AG09309 (cell line): ENCODE results near the gene RGS3.

Experiments
- DNase-seq: peaks from one replicate; pipeline ENCODE4 v3.0.0-alpha.2; 2010; ENCODE audit warnings: low read depth
- H3K4me3 ChIP-seq: 2 replicates; pipeline ENCODE4 v1.5.1; 2011; ENCODE audit warnings: mild to moderate bottlenecking, low read depth, low read length, moderate library complexity; ENCODE audit not compliant: control insufficient read depth
- CTCF ChIP-seq: IDR thresholded peaks from 2 replicates; pipeline ENCODE4 v1.5.1; 2011; ENCODE audit warnings: mild to moderate bottlenecking, low read depth, low read length, inconsistent platforms; ENCODE audit not compliant: insufficient read depth, control insufficient read depth; ENCODE audit errors: missing control alignments

The RGS3 gene

GRCh38 chr9:113572076-113572861 is 108.7 kb downstream of the RGS3 start:
- no peak overlapping the region for H3K4me3 ChIP-seq
- no peak for TF ChIP-seq CTCF
- no peak for DNase-seq

GRCh38 chr9:113573046-113573958 is 109.8 kb downstream of the RGS3 start:
- no peak for TF ChIP-seq CTCF
- DNase-seq = no peak
- no peak overlapping the region for H3K4me3 ChIP-seq

GRCh38 chr9:113573959-113574352 is 110.4 kb downstream of the RGS3 start:
- H3K4me3 ChIP-seq = no peak overlapping the region
- TF ChIP-seq CTCF = no peak

GRCh38 chr9:113574441-113575262 is 111.1 kb downstream of the RGS3 start:
- DNase-seq = no peak

More at GRCh38 chr9:113573959-113574352, 110.4 kb downstream of the RGS3 start:
- no peak for DNase-seq

GRCh38 chr9:113577525-113578261 is 114.2 kb downstream of the RGS3 start:
- DNase-seq = no peak
- no peak for TF ChIP-seq CTCF
- no peak overlapping the region for H3K4me3 ChIP-seq

More at GRCh38 chr9:113574441-113575262, 111.1 kb downstream of the RGS3 start:
- H3K4me3 ChIP-seq = no peak overlapping the region
- TF ChIP-seq CTCF = no peak
